SIG-M5 treated with dmso at 0.1 percent for 504 hours (cell line): ENCODE results near the gene ASPM.
"Not testable (repeated sequence)": the region's sequence is repeated elsewhere in the genome, so short reads cannot be mapped to it uniquely, and the experiment has no call there.

Source experiments
- DNase-seq: peaks from one replicate; lab custom pipeline; 2025; ENCODE audit not compliant: unreplicated experiment; lab: John Stamatoyannopoulos, UW

ASPM gene

DNA sequence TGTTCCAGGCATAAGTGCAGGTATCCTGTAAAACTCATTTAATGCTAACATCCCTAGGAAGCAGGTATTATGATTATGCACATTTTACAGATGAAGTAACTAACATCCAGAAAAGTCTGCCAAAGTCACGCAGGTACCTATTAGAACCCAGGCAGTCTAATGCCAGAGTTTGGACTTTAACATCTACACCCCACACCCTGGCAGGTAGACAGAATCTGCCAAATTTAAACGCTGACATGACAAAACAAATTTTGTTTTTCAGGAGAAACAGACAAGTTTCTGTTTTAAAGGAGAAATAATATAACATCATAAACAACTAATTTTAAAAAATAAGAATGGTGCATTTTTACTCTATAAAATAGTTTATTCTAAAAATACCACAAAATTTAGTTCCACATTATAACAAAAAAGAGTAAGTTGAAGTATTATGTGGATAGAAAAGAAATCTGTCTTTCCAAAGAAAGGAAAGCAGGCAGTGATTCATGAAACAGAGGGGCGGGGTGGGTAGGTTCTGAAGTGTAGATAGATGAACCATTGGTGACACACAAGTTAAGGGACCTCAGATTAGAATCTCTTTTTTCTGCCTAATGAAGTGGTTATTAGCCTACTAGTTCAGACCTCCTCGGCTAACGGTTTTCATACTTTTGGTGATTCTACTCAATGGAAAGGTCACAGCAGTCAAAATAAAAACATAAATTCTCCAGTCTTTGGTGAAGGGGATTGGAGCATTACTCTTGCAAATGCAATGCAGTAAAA, 1.7 kb downstream of the ASPM start:
- no peak for DNase-seq

DNA sequence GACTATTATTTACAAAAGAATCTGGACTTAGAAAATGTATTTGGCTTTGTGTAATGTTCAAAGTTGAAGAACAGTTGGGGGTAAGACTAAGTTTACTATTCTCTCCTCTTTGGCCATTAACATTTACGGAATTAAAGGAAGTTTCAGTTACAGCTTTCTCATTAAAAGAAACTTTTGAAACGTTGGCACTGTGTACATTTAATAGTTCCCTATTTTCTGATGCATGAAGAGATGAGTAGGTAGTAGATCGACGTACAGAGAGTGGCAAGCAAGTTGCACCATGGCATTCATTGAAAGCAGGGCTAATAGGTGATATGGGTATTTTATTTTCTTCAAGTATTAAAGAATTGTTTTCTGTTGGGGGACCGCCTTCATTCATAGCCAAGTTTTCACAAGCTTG, 3.2 kb downstream of the ASPM start:
- DNase-seq, result peak; percentile 26

DNA sequence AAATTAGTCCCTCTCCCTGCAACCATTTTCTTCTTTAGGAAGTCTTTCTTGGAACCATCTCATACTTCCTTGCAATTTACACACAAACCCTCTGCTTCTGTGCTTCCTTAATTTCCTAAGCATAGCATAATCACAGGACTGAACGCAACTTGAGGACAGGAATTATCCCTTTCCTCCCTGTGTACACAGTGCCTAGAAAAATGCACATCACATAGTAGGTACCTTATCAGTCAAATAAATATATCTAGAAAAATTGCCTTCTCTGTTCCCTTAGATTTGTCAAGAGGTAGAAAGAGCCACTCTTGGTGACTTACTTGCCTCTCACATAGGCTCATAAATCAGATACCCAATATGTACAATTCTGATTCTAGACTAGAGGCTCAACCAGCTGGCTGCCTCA, 4.9 kb downstream of the ASPM start:
- no peak for DNase-seq

DNA sequence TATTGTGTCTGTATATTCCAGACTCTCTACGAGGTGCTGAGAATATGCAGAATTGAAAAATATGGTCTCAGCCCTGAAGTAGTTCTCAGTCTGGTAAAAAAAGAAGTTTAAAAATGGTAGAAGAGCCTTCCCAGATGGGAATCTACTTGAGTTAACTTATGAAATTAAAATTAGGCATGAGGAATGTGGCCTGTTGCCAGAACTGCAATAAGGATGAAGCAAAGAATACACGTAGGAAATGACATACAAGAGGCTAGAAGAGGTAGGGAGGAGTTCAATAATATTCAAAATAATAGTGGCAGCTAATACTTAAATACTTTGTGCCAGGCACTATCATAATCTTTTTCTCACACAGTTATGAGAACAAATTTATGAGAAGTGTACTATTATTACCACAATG, 6.3 kb downstream of the ASPM start:
- no peak for DNase-seq

DNA sequence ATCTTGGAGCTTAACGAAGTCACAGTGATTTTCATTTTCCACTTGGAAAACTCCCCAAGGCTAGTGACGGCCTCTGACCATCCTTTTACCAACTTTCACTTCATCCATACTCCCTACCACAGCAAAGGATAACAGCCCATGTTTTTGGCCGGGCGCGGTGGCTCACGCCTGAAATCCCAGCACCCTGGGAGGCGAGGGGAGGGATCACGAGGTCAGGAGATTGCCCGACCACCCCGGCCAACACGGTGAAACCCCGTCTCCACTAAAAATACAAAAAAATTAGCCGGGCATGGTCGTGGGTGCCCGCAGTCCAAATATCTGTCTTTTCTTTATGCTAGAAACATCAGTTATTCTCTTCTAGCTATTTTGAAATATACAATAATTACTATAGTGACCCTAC, 7.3 kb downstream of the ASPM start:
- DNase-seq, result no peak

DNA sequence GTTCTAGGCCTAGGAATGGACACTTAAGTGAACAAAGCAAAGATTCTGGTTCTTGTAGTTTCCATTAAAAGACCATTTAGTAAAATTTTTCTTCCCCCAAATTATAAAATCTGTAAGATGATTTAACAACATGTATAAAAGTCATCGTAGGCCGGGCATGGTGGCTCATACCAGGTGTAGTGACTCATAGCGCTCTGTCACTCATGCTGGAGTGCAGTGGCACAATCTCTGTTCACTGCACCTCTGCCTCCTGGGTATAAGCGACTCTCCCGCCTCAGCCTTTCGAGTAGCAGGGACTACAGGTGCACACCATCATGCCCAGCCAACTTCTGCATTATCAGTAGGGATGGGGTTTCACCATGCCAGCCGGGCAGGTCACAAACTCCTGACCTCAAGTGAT, 9.1 kb downstream of the ASPM start:
- no peak for DNase-seq

DNA sequence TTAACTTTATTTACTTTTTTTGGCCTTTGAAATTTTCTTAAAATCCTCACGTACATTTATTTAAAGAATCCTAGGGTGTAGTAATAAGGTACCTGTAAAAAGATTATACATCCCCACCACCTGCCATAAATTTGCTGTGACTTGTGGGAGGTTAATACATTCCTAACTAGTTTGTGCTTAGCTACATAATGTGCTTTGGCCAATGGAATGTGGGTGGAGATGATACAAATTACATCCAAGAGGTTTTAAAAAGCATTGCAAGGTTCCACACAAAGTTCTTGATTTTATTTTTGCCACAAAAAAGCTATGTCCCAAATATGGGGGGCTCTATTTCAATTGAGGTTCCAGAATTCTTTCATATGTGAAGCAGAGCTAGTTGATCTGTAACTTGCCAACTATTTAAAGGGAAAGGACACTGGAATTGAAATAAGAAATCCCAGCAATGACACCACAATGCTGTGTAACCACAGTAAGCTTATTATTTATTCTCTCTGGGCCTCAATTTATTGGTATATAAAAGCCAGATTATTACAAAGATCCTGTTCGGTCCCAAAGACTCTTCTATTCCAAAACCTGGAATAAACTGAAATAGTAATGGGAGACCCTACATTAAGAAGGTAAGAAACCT, 15.7 kb downstream of the ASPM start:
- DNase-seq, result no peak

- DNase-seq, result no peak
These were observed 16.8 kb downstream of the ASPM start for GRCh38 chr1:197129698-197130097.

DNA sequence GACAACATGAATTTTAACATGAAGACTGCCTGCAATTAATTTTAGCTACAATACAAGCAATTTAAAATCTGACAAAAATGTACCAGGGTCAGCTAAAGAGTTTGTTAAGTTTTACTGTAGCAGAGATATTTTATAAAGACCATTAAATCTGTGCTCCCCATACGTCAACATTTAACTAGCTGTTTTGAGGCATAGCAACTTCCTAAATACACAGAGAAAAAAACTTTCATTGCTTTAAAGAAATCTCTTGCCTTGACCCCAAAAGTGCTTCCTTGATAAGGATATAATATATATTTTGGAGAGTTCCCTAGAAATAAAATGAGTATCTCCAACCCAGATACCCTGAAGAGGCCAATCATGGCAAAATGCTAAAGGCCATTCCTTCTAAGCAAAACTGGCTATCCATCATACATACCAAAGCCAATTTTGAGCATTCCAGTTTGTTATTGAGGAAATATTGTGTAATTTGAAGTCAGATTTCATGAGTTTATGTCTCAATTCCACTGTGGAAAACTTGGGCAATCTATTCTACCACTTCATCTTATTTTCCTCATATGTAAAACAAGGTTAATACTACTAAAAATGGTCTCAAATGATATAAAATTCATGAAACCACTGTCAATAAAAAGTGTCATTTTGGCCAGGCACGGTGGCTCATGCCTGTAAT, 19.1 kb downstream of the ASPM start:
- DNase-seq, result no peak

DNA sequence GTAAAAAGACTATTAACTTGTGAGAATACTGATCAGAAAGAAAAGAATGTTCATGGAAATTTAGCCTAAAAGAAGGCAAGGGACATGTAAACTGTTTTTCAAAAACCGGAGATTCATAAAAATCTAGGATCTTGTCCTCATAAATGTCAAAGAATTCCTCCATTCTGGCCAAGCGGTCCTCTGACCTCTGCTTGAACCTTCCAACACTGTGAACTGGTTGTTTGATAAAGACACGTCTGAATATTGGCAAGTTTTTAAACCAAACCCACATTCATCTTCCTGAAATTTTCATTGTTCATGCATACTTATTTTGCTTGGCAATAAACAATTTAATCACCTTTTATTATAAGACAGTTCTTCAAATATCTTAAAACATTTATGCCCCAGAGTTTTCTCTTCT, 19.8 kb downstream of the ASPM start:
- DNase-seq, result no peak

DNA sequence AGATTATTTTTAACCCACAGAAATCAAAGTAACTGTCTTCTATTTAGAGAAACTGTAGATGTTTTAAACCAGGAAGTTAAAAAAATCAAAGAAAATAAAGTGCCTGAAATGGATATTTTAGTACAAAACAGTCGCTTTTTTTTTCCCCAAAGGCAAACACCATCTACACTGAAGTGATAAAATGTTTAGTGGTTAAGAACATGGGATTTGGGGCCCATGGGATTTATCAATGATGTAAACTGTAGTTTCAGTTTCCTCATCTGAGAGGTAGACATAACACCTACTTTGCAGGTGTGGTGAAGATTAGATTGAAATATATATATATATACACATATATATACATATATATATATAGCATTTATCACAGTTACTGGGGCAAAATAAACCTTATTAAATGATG, 22.1 kb downstream of the ASPM start:
- DNase-seq, result no peak

GRCh38 chr1:197116156-197116555, 30.3 kb downstream of the ASPM start:
- DNase-seq, result no peak

GRCh38 chr1:197106869-197107268, 39.6 kb downstream of the ASPM start:
- no peak for DNase-seq

GRCh38 chr1:197103300-197103699, 43.2 kb downstream of the ASPM start:
- DNase-seq, result no peak

- DNase-seq, result no peak
These were observed 44.5 kb downstream of the ASPM start for GRCh38 chr1:197101978-197102377.

- no peak for DNase-seq
These were observed 45.8 kb downstream of the ASPM start for GRCh38 chr1:197100677-197101076.

- DNase-seq, result no peak
These were observed 47.0 kb downstream of the ASPM start for GRCh38 chr1:197099444-197099843.

GRCh38 chr1:197096971-197097370, 49.5 kb downstream of the ASPM start:
- DNase-seq, result not testable (repeated sequence)

DNA sequence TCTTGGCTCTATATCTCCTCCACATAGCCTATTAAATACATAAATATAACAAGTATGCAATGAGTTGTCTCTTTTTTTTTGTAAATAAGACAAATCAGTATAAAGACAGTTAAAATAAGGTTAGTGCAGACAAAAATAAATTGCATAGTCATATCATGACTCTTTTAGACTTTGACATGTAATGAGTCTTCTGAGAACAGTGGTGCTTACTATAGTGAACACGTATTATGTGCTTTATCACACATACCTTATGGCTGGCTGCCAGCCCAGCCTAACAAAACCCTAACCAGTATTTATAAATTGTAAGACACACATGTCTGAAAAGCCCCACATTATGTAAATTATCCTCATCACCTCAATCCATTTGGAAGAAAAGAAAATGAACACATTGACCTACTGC, 50.3 kb downstream of the ASPM start:
- DNase-seq, result no peak

DNA sequence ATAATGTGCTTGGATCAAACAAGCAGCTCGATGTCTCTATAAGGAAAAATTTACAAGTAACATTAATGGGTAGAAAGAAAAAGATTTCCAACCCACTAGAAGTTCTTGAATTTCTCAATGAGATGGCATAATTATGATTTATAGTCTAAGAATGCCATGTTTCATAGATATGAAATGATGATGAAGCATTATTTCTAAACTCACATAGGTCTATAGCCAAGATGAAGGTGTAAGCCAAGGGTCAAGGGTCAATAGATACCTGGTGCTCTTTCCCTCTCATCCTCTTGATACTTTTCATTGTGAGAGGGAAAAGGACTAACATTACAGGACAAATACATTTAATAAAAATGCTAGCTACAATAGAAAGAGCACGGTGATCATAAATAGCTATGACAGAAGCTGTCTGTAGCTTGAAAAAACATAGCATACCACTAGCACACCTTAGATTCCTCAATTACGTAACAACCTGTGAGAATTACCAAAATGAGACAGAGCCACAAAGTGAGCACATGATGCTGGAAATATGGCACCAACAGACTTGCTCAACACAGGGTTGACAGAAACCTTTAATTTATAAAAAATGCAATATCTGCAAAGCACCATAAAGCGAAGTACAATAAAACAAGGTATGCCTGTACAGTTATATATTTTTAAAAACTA, 53.1 kb downstream of the ASPM start:
- no peak for DNase-seq

DNA sequence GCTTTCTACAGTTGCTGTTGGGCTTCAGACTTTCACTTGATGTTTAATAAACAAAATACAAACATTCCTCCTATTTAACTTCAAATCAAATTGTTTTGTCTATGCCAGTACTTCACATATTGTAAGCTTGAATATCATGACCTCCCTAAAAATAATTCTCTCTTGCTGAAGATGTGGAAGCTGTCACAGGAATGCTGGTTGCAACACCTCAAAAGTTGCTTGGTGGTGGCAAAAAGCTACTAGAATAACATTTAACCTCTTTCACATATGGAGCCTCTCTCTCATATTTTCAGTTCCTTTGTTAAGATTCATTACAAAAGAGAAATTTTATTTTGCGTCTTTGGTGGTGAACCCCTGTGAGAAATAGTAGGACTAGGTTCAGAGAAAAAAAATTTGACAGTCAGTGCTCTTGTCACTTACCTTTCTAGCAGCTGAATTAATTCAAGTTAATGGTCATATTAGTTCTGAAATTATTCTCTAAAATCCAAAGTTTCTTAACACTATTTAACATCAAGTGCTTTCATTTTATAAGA, 53.9 kb downstream of the ASPM start:
- DNase-seq, result no peak

DNA sequence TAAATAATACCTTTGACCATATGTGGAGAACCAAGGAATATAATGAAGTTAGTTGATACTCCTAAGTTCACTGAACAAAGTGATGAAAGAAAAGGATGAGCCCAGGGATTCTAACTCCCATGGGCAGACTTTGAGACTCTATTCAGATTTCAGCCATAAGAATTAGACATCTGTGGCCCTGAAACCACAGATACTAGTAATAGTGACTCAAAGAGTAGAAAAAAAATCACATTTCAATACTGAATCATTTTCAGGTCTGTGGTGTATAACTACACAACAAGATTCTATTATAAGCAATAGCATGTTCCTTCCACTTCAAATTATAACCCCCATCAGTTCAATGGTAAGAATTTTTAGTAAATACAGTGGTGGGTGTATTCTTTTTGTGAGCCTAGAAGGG, 63.0 kb downstream of the ASPM start:
- no peak for DNase-seq
